Activated CD8-positive, alpha-beta memory T cell treated with anti-CD3 and anti-CD28 coated beads, Interleukin-2, amount 50 U/mL, for 1 hour (primary cell): ENCODE measurements around the gene ACOXL.

ENCODE experiments used
- DNase-seq: peaks from one replicate; pipeline ENCODE4 v3.0.0-alpha.2; 2020; ENCODE audit errors: extremely low read depth

ACOXL gene

GRCh38 chr2:110875384-110875725, 143.0 kb downstream of the ACOXL start:
- no peak for DNase-seq

DNA sequence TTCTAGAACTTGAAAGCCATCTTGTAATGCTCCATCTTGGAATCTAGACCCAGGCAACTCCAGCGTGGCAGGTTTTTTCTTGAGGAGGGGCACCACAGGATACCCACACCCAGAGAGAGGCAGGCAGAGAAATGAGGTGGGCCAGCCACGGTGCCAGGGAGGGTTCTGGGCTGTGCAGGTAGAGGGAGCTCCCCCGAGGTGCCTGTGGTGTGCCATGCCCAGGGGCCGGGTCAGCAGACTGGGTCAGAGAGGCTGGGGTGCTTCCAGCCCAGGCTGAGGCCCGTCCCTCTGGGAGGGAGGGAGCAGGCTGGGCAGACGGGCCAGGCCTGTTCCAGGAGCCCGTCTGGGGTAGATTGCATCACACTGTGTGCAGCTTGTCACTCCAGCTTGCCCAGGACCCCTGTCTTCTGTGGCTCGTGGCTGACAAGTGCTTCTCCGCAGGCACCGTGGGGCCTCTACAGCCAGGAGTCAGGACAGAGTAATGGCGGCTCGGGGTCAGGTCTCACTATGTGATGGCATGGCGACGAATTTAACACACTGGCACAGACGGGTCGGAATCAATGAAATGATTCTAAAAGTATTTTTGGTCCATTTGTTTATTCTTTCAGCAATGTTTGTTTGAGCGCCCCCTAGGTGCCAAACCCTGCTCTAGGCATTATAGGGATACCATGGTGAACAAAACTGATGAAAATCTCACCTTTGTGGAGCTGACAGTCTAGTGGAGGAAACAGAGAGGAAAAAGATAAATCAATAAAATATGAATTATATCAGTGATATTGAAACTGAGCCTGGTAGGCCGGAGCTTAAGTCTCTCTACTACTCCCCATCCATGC, 144.0 kb downstream of the ACOXL start:
- DNase-seq = no peak

DNA sequence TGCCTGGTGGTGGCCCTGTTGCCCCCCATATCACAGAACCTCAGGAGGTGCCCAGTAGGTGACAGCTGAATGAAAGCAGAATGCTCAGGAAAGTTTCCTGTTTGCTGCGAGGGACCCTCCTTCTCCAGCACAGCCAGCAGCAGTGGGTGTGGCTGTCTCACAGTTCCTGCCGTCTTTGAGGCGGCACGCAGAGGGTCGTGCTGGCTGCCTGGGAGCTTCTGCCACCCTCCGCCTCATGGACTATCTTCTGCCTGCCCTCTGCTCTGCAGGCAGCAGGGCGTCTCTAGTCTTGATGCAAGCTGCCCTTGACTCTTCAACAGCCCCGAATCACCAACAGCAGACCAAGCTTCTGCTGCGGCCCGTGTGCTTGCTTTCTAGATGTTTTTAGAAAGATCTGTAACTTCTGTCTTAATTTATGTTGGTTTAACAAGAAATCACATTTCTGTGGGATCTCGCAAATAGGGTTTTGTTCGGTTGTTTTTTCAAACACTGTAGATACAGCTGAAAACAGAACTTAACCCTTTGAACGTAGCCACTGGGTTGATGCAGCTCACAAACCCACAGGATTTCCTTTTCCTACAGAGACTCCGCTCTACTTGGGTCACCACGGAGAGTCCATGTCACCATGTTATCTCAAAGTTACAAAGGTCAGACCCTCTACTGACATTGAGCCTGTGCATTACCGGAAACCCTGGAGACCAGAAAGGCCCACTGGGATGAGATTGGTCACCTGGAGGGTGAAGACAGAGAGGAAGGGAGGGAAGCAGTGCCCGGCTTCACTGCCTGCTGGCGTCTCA, 144.9 kb downstream of the ACOXL start:
- DNase-seq = no peak

GRCh38 chr2:110878150-110878549, 145.8 kb downstream of the ACOXL start:
- no peak for DNase-seq

DNA sequence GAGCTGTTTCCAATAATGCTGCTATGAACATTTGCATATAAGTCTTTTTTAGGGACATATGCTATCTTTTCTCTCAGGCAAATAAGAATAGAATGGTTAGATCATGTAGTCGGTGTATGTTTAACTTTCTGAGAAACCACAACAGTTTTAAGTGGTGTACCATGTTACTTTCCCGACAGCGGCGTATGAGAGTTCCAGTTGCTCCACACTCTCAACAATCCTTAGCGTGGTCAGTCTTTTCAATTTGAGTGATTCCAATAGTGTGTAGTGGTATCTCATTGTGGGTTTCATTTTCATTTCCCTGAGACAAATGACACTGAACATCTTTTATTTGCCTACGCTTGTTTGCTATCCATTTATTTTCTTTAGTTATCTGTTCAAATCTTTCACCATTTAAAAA, 149.5 kb downstream of the ACOXL start:
- DNase-seq = no peak

DNA sequence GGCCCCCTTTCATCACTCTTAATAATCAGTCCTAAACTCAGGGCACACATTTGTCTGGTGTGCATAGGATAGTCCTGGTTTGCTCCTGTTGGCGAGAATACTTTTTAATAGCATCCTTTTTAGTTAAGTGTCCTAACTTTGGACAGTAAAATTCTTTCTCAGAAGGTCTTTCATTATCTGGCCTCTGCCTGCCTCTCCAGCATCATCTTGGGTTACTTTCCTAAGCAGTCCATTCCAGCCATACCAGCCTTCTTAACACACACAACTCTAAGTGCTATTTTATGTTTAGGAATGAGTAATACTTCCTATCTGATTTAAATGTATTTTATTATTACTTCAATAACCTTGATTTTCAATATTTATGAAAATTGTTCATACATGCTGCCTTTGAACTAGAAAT, 151.0 kb downstream of the ACOXL start:
- no peak for DNase-seq

GRCh38 chr2:110885256-110885655, 152.9 kb downstream of the ACOXL start:
- DNase-seq = no peak

DNA sequence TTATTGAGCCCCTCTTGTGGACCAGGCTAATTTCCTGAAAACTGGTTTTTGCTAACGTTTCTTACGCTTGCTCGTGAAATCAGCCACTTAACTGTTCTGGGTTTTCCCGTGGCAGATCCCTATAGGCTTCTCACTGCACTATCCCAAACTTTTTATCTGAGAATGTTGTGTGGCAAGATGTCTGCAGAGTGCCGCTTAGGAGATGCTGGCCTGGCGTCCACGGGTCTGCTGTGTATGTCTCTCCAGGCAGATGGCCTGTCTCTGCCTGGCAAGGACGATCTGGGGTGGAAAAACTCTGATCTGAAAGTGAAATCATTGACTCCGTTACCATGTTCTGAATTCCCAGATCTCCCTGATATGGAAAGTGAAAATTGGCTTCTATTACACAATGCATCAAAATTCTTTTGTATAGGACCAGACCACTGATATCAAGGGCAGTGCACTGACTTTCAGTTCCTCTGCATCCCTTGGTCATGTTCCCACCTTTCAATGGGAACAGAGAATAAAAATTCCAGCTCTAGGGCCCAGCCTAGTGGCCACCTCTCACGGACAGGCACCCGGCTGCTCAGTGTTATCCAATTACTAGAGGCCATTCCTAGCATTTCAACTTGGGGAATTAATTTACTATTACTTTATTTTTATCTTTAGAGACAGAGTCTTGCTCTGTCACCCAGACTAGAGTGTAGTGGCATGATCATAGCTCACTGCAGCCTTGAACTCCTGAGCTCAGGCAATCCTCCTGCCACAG, 154.6 kb downstream of the ACOXL start:
- DNase-seq = no peak

- DNase-seq = no peak
Measured at GRCh38 chr2:110888411-110888810, 156.0 kb downstream of the ACOXL start.

DNA sequence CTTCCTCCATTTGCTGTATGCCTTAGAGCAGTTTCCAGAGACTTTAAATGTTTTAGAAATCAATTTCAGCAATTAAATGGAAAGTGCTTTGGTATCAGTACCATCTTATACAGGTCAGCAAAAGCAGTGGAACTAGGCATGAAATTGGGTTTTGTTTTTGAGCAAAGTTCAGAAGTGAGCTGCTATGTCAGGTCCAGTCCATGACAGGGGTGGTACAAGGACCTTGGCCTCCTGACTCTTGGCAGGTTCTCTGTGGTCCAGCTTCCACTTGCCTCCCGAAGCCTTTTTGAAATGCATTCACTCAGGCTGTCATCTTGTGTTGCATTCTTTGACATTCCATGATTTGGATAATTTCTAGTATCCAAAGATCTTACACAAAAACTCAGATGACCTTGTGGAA, 159.3 kb downstream of the ACOXL start:
- DNase-seq = no peak

GRCh38 chr2:110896226-110896625, 163.9 kb downstream of the ACOXL start:
- DNase-seq = no peak

- DNase-seq = no peak
Measured at GRCh38 chr2:110897966-110898365, 165.6 kb downstream of the ACOXL start.

GRCh38 chr2:110900191-110900590, 167.8 kb downstream of the ACOXL start:
- no peak for DNase-seq

DNA sequence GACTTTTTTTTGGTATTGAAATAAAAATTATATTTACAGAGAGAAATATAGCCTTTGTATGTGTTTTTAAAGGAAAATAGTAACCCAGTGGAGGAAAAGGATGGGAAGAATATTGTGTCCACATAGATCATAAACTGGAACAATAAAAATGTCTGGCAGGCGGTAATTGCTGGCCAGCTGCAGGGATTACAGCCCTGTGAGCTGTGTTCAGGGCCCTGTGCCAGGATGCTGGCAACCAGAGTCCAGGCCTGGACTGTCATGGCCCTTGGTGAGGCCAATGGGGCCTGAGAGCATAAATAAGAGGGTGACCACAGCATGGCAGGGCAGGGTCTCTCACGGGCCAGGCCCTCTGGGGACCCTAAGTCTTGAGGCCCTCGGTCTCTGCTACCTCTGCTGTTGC, 171.2 kb downstream of the ACOXL start:
- DNase-seq = no peak

- no peak for DNase-seq
Measured at GRCh38 chr2:110904116-110904778, 171.9 kb downstream of the ACOXL start.

DNA sequence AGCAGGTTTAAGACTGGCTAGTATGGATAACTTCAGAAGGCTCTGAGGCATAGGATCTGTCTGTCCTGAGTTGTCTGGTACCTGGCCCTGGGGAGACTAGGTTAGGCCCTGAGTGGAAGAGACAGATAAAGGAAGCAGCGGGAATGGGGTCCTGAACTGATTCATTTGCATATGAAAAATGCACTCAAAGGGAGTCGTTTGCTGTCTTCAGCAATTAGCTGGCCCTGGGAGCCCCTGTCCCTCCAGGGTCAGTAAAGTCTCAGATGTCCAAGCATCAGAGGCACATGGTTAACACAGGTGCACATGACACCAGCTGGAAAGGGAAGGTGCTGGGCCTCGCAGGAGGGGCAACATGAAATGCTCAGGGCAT, 172.4 kb downstream of the ACOXL start:
- no peak for DNase-seq

DNA sequence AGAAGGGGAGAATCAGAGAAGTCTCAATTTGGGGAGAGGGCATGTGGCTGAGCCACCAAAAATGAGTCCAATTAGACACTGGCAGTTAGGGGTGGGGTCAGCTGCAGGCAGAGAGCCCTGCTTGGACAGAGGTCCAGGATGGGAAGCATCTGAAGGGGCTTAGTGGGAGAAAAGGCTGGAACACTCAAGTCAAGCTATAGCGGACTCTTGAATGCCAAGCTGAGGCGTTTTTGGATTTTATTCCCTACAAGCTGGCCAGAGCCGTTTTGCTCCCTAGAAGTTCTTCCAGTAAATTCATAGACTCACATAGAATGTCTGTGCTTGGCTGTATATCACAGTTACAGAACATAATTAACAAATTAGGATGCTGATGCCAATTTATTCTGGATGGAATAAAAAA, 172.8 kb downstream of the ACOXL start:
- no peak for DNase-seq

DNA sequence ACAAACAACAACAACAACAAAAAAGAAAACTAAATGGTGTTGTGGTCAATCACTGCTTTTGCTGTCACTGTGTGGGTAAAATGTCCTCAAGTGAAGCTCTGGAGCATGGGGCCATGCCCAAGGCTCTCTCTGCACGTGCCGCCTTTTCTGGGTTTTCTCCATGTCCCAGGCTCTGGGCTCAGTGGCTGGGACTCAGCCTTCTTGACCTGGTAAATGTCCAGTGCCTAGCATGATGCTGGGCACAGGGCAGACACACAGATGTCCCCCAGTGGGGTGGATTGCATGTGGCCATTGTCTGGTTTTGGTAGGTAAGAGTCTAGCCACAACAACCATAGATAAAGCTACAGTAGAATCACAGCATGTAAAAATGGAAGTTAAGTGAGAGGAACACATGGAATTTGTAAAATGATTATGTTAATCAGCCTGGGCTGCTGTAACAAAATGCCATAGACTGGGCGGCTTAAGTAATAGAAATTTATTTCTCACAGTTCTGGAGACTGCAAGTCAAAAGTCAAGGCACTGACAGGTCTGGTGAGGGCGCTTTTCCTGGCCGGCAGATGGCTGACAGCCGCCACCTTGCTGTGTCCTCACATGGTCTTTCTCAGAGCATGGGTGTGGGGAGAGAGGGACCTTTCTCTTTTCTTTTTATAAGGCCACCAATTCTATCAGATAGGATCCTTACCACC, 174.4 kb downstream of the ACOXL start:
- no peak for DNase-seq

GRCh38 chr2:110909501-110909900, 177.1 kb downstream of the ACOXL start:
- no peak for DNase-seq

DNA sequence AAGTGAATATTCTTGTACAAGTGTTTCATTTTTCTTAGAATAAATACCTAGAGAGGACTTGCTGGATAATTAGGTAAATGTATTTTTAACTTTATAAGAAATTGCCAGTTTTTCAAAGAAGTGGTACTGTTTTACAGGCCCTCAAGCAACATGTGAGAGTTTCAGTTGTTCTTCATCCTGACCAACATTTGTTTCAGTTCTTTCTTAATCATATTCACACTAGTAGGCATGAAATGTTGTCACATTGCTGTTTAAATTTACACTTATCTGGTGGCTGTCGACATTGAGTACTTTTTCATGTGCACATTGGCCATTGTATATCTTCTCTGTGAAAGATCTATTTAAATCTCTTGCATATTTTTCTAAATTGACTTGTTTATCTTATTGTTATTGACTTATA, 178.1 kb downstream of the ACOXL start:
- DNase-seq = no peak

GRCh38 chr2:110919738-110920137, 187.4 kb downstream of the ACOXL start:
- DNase-seq = no peak

DNA sequence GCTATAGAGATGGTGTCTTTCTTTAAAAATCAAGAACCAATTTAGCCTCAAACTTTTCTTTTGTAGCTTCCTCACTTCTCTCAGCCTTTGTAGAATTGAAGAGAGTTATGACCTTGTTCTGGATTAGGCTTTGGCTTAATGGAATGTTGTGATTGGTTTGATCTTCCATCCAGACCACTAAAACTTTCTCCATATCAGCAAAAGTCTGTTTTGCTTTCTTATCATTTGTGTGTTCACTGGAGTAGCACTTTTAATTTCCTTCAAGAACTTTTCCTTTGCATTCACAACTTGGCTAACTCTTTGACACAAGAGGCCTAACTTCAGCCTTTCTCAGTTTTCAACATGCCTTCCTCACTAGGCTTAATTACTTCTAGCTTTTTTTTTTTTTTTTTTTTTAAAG, 193.1 kb downstream of the ACOXL start:
- no peak for DNase-seq
